GM12878 (cell line): Measurements from ENCODE around the gene GAREM1.

Experiments
- CEBPB ChIP-seq, 2 experiments: fragments of 150-350 bp in 1 of 2; IDR thresholded peaks; 2 replicates each; pipeline ENCODE4 v1.6.1; 2012 to 2014; ENCODE audit warnings: low read depth in 2 of 2, low read length in 2 of 2, borderline replicate concordance in 1 of 2, inconsistent platforms in 1 of 2
- EP300 ChIP-seq, 2 experiments: fragments of 150-350 bp in 1 of 2; IDR thresholded peaks; 2 replicates each; pipeline ENCODE4 v1.6.1; 2011 to 2012; ENCODE audit warnings: low read depth in 2 of 2, low read length in 2 of 2, borderline replicate concordance in 1 of 2, improper control_type of control experiment in 1 of 2, inconsistent platforms in 1 of 2; ENCODE audit not compliant: control insufficient read depth in 1 of 2
- GABPA ChIP-seq: IDR thresholded peaks from 2 replicates; pipeline ENCODE4 v1.6.1; 2014; ENCODE audit warnings: antibody characterized with exemption, low read depth, mild to moderate bottlenecking, inconsistent platforms
- LARP7 ChIP-seq: fragments of 450-650 bp; IDR thresholded peaks from 2 replicates; pipeline ENCODE4 v1.6.1; 2017; ENCODE audit warnings: mild to moderate bottlenecking
- NR2C1 ChIP-seq: fragments of 450-650 bp; IDR thresholded peaks from 2 replicates; pipeline ENCODE4 v1.6.1; 2017; ENCODE audit warnings: antibody characterized with exemption, mild to moderate bottlenecking, moderate library complexity
- SPI1 ChIP-seq: IDR thresholded peaks from 2 replicates; pipeline ENCODE4 v1.6.1; 2011; ENCODE audit warnings: low read depth, mild to moderate bottlenecking, low read length, moderate library complexity, borderline replicate concordance; ENCODE audit not compliant: insufficient read depth
- SREBF2 ChIP-seq: IDR thresholded peaks from 2 replicates; pipeline ENCODE4 v1.6.1; 2012; ENCODE audit warnings: mild to moderate bottlenecking, low read length
- TF ChIP-seq, protein P1 (sequence below), 3 experiments: IDR thresholded peaks in 2 of 3; conservative IDR thresholded peaks in 1 of 3; 2 replicates each; pipeline ENCODE4 v1.5.1; 2011; ENCODE audit warnings: low read depth in 3 of 3, low read length in 3 of 3, mild to moderate bottlenecking in 3 of 3, control low read depth in 2 of 3, moderate library complexity in 2 of 3, inconsistent platforms in 1 of 3, mixed read lengths in 1 of 3; ENCODE audit not compliant: control insufficient read depth in 2 of 3, insufficient read depth in 1 of 3; ENCODE audit errors: extremely low read depth in 1 of 3
- TF ChIP-seq, protein P2 (sequence below): IDR thresholded peaks from 2 replicates; pipeline ENCODE4 v1.6.1; 2012; ENCODE audit warnings: mild to moderate bottlenecking, low read depth, low read length

DNA sequence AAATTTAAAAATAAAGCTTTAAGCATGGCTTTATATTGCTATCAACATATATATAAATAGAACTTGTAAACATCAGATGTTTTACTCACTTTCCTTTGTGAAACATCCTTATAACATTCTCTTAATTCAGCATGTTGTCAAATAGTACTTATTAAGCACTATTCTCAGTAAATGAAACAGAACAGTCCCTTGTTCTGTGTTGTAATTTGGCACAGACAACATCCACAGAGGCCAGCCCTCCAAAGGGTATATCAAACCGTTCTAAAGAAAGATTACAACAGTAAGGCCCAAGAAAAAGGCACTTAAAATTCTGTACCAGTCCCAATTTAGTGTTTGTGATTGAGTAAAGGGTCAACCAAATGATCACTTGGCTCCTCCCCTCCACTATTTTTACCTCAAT is 46.0 kb downstream of the GAREM1 start:
- TF ChIP-seq, protein P1, sequence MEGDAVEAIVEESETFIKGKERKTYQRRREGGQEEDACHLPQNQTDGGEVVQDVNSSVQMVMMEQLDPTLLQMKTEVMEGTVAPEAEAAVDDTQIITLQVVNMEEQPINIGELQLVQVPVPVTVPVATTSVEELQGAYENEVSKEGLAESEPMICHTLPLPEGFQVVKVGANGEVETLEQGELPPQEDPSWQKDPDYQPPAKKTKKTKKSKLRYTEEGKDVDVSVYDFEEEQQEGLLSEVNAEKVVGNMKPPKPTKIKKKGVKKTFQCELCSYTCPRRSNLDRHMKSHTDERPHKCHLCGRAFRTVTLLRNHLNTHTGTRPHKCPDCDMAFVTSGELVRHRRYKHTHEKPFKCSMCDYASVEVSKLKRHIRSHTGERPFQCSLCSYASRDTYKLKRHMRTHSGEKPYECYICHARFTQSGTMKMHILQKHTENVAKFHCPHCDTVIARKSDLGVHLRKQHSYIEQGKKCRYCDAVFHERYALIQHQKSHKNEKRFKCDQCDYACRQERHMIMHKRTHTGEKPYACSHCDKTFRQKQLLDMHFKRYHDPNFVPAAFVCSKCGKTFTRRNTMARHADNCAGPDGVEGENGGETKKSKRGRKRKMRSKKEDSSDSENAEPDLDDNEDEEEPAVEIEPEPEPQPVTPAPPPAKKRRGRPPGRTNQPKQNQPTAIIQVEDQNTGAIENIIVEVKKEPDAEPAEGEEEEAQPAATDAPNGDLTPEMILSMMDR (IDR thresholded peaks at IDR 0.05 in 2 of 3, conservative IDR thresholded peaks at IDR 0.05 in 1 of 3; ENCODE audit: control insufficient read depth in 2 of 3, extremely low read depth in 1 of 3, insufficient read depth in 1 of 3, low read depth in 3 of 3, low read length in 3 of 3): no peak
- TF ChIP-seq EP300 (IDR thresholded peaks at IDR 0.05; ENCODE audit: borderline replicate concordance in 1 of 2, control insufficient read depth in 1 of 2, low read depth in 2 of 2, low read length in 2 of 2) (no peak), SREBF2 (no peak), GABPA (no peak), NR2C1 (no peak), SPI1 (no peak), CEBPB (IDR thresholded peaks at IDR 0.05; ENCODE audit: borderline replicate concordance in 1 of 2, low read depth in 2 of 2, low read length in 2 of 2) (no peak), LARP7 (no peak)
- TF ChIP-seq, protein P2, sequence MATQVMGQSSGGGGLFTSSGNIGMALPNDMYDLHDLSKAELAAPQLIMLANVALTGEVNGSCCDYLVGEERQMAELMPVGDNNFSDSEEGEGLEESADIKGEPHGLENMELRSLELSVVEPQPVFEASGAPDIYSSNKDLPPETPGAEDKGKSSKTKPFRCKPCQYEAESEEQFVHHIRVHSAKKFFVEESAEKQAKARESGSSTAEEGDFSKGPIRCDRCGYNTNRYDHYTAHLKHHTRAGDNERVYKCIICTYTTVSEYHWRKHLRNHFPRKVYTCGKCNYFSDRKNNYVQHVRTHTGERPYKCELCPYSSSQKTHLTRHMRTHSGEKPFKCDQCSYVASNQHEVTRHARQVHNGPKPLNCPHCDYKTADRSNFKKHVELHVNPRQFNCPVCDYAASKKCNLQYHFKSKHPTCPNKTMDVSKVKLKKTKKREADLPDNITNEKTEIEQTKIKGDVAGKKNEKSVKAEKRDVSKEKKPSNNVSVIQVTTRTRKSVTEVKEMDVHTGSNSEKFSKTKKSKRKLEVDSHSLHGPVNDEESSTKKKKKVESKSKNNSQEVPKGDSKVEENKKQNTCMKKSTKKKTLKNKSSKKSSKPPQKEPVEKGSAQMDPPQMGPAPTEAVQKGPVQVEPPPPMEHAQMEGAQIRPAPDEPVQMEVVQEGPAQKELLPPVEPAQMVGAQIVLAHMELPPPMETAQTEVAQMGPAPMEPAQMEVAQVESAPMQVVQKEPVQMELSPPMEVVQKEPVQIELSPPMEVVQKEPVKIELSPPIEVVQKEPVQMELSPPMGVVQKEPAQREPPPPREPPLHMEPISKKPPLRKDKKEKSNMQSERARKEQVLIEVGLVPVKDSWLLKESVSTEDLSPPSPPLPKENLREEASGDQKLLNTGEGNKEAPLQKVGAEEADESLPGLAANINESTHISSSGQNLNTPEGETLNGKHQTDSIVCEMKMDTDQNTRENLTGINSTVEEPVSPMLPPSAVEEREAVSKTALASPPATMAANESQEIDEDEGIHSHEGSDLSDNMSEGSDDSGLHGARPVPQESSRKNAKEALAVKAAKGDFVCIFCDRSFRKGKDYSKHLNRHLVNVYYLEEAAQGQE: no peak
